Muscle layer of colon (tissue), 2 donors: ENCODE data around the gene FAM184A.

ENCODE experiments used
- H3K27ac ChIP-seq: one replicate; pipeline ENCODE4 v1.7.0; 2013; ENCODE audit warnings: low read depth, mild to moderate bottlenecking, low read length, moderate library complexity
- H3K27me3 ChIP-seq, 2 donors: one replicate each; pipeline ENCODE4 v1.7.0; 2013; ENCODE audit warnings: low read length in 2 of 2, mild to moderate bottlenecking in 2 of 2; ENCODE audit not compliant: insufficient read depth in 2 of 2, control insufficient read depth in 1 of 2
- H3K36me3 ChIP-seq: one replicate; pipeline ENCODE4 v1.7.0; 2013; ENCODE audit warnings: mild to moderate bottlenecking, low read length; ENCODE audit not compliant: insufficient read depth
- H3K4me1 ChIP-seq: one replicate; pipeline ENCODE4 v1.7.0; 2013; ENCODE audit warnings: mild to moderate bottlenecking, low read length; ENCODE audit not compliant: insufficient read depth
- H3K4me3 ChIP-seq, 2 donors: one replicate each; pipeline ENCODE4 v1.7.0; 2013; ENCODE audit warnings: low read length in 2 of 2, low read depth in 1 of 2, mild to moderate bottlenecking in 1 of 2, moderate library complexity in 1 of 2
- H3K9ac ChIP-seq: one replicate; pipeline ENCODE4 v1.7.0; 2013; ENCODE audit warnings: low read length
- H3K9me3 ChIP-seq: one replicate; pipeline ENCODE4 v1.7.0; 2013; ENCODE audit warnings: mild to moderate bottlenecking, low read length
- donor health status: abdominal sarcoma.
- donor health status: Adenocarcinoma of cecum.

The FAM184A gene

DNA sequence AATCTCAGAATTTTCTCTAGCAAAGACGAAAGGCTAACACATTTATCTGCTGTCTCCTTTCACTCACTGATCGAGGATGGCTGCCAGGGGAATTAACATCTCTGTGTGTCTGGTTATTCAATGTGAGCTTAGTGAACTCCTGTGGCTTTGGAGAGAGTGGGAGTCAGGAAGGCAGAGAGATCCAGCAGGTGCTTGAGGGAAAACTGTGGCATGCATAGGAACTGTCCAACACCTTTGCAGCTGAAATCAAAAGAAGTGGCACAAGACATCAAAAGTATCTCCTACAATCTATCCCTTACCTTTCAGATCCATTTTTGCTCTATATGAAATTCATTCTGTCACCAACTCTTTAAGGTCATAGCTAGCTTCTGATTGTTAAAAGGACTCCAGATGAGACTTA is 11.8 kb upstream of the FAM184A start:
- H3K27me3 ChIP-seq: no peaks in the 10 kb centered on the region
- H3K36me3 ChIP-seq: no peaks in the 10 kb centered on the region
- no peaks in the 10 kb centered on the region for H3K9me3 ChIP-seq
- no peak overlapping the region for H3K27ac ChIP-seq
- H3K4me1 ChIP-seq: no peaks in the 10 kb centered on the region
- no peak overlapping the region for H3K9ac ChIP-seq
- no peak overlapping the region for H3K4me3 ChIP-seq

DNA sequence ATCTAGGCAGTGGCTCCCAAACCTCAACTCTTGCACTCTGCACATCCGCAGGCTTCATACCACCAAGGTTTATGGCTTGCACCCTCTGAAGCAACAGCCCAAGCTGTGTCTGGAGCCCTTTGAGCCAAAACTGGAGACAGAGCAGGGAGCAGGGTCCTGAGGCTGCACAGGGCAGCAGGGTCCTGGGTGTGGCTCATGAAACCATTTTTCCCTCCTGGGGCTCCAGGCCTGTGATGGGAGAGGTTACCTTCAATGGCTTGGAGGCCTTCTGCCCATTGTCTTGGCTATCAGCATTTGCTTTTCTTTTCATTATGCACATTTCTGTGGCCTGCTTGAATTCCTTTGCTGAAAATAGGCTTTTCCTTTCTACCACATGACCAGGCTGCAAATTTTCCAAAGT is 6.3 kb upstream of the FAM184A start:
- Histone ChIP-seq H3K4me1 (no peaks in the 10 kb centered on the region), H3K9ac (no peak overlapping the region), H3K27me3 (no peaks in the 10 kb centered on the region), H3K9me3 (no peaks in the 10 kb centered on the region), H3K27ac (no peak overlapping the region), H3K4me3 (no peak overlapping the region), H3K36me3 (no peaks in the 10 kb centered on the region)

DNA sequence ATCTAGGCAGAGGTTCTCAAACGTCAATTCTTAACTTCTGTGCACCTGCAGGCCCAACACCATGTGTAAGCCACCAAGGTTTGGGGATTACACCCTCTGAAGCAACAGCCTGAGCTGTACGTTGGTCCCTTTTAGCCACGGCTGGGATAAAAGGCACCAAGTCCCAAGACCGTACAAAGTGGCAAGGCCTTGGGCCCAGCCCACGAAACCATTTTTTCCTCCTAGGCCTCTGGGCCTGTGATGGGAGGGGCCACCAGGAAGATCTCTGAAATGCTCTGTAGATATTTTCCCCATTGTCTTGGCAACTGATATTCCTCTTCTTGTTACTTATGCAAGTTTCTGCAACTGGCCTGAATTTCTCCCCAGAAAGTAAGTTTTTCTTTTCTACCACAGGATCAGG is 4.5 kb upstream of the FAM184A start:
- Histone ChIP-seq H3K9ac (no peak overlapping the region), H3K4me3 (no peak overlapping the region), H3K4me1 (no peaks in the 10 kb centered on the region), H3K27me3 (no peaks in the 10 kb centered on the region), H3K9me3 (no peaks in the 10 kb centered on the region), H3K27ac (no peak overlapping the region), H3K36me3 (no peaks in the 10 kb centered on the region)

DNA sequence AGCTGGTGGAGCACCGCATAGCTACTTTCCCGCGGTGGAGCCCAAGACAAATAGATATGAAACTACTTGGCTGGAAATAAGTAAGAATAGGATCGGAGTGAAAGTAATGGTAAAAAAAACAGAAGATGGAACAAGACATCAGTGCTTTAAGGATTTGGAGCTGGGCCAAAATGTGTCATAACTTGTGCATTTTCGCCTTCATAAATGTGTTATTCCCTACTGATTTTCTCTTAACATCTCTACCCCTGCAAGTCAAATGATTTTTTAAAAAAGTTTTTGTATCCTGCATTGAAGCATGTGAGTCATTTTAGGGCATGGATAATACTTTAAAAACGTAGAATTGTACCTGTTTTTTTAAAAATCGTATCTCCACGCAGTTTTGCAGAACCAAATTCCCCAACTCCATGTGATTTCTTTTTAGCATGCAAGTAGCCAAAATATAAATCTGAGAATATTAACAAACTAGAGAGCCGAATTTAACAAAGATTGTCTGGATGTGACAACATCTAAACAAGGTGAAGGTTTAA is 882 bp upstream of the FAM184A start:
- peak overlapping the region; percentile 58 to 69 for H3K4me3 ChIP-seq
- H3K36me3 ChIP-seq: no peaks in the 10 kb centered on the region
- H3K27ac ChIP-seq: peak overlapping the region; percentile 88
- H3K4me1 ChIP-seq: no peaks in the 10 kb centered on the region
- H3K27me3 ChIP-seq: no peaks in the 10 kb centered on the region
- H3K9me3 ChIP-seq: no peaks in the 10 kb centered on the region
- H3K9ac ChIP-seq: peak overlapping the region; percentile 83

DNA sequence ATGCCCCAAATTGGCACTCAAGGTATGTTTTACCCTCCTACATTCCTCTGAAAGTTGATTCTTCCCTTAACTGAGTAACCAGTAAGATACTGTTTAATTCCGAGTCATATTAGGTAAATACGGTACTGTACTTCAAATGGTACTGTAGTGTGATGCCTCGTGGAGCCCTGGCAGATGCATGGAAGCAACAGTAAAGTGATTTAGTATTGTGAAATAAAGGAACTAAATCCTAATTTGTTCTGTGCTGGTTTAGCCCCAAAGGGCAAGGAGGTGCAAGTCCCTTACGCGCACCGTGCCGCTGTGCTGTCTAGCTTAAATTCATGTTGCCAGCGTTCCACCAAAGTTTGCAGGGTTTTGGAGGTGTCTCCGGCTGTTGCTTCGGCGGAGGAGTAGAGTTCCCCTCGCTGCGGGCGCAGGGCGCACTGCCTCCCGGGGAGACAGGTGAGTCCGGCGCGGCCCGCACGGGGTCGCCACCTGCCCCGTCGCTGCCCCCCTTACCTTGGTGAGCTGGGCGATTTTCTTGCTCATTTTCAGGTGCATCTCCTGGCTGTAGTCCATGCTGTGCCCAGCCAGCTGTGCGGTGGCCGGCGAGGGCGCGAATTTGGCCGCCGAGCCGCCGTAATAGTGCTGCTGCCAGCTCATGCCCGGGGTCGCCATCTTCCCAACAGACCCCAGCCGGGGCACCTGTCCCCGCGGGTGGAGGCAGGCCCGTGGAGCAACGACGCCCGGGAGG is 655 bp downstream of the FAM184A start:
- no peaks in the 10 kb centered on the region for H3K9me3 ChIP-seq
- peak overlapping the region; percentile 58 to 69 for H3K4me3 ChIP-seq
- H3K36me3 ChIP-seq: no peaks in the 10 kb centered on the region
- H3K27me3 ChIP-seq: no peaks in the 10 kb centered on the region
- peaks cover 7% of the 10 kb centered on the region for H3K4me1 ChIP-seq
- H3K9ac ChIP-seq: no peak overlapping the region
- peak overlapping the region; percentile 84 for H3K27ac ChIP-seq

DNA sequence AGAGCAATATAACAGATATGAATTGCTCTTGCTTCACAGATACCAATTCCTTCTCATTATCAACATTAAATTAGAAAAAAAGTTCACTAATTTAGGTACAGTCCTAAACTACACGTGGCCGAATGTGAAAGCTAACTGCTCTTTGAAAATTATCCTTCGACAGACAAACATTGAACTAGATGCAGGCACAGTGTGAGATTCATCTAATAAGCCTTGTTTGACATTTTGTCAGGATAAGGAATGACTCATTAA is 1.1 kb downstream of the FAM184A start:
- Histone ChIP-seq H3K27ac (peak overlapping the region; percentile 16), H3K9ac (no peak overlapping the region), H3K36me3 (no peaks in the 10 kb centered on the region), H3K4me1 (peaks cover 7% of the 10 kb centered on the region), H3K27me3 (no peaks in the 10 kb centered on the region), H3K9me3 (no peaks in the 10 kb centered on the region), H3K4me3 (peak overlapping the region; percentile 58 to 69)

DNA sequence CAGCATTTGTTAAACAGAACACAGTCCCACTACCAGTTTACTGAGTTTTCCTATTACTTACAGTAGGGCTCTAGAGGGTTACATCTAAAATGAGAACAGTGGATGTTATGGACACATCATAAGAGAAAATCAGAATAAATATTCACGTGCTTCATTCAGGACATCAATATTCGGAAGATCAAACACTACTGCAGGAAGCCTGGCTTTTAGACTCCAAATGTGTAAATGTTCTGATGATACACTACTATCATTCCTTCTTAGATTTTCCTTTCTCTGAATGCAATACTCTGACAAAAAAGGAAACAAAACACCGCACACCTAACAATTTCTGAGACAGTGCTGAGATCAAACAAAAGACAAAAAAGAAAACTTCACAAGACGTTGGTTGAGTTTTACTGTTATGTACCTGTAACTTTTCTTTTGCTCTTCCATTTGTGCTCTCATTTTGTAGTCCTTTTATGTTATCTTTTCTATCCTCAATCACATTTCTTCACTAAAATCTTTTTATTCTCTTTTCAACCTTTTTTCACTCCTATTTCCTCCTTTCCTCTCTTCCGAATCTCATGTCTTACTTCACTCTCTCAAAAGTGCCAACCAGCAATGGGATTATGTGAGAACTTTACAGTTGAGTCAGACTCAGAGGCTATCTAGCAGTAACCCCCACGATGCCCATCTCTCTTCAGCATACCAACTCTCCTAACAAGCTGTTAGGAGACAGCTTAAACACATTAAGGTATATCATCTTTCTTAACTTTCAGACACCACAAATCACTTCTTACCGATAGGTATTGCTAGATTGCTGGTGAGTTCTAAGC is 1.7 kb downstream of the FAM184A start:
- Histone ChIP-seq H3K9ac (no peak overlapping the region), H3K4me1 (peaks cover 7% of the 10 kb centered on the region), H3K27me3 (no peaks in the 10 kb centered on the region), H3K27ac (peak overlapping the region; percentile 16), H3K9me3 (no peaks in the 10 kb centered on the region), H3K36me3 (no peaks in the 10 kb centered on the region), H3K4me3 (peak overlapping the region in 1 of 2 donors; percentile 69)

DNA sequence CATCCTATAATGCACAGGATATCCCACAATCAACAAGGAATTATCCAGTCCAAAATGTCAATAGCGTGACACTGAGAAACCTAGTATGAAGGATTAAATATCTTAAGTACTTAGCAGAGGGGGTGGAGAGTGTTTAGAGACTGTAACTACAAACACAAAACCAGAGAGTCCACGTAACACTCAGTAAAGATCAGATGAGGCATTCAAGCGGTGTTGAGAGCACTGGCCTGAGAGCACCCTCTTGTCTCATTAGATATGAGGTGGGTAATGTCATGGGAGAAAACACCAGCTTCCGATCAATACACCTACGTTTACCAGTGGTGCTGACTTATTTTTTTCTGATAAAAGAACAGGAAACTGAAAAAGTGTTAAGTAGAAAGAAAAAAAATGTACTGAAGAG is 2.3 kb downstream of the FAM184A start:
- no peak overlapping the region for H3K27ac ChIP-seq
- H3K36me3 ChIP-seq: no peaks in the 10 kb centered on the region
- H3K9me3 ChIP-seq: no peaks in the 10 kb centered on the region
- peaks cover 7% of the 10 kb centered on the region for H3K4me1 ChIP-seq
- H3K9ac ChIP-seq: no peak overlapping the region
- H3K4me3 ChIP-seq: no peak overlapping the region
- H3K27me3 ChIP-seq: no peaks in the 10 kb centered on the region

DNA sequence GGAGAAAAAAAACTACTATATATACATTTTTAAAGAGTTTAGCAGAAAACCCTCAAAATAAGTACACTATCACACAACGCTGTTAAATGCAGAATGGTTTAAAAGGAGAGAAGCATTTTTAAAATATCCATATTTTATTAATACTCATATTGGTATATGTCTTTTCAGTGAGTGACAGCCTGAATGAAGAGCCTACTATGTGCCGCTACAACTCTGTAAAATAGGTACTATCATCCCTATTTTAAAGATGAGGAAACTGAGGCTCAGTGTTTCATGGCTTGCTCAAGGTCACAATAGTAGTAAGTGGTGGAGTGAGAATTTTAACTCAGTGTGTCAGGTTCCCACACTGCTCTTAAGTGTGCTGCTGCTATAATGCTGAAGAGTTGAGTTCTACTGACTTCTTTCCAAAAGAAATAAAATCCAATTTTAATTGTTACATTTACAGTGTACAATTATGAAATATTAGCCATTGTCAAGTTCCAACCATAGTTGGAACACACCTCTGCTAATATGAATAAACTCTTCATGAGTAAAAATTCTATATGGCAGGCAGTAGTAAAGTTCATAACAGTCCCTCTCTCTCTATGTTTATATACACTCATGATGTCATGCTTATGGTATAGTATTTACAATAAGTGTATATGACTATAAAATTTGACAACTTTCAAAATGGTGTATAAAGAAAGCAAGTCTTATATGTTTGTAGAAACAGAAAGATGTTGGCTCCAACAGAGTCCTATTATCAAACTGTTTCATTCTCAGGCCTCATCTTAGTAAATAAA is 3.1 kb downstream of the FAM184A start:
- Histone ChIP-seq H3K9ac (no peak overlapping the region), H3K27ac (no peak overlapping the region), H3K4me1 (peaks cover 7% of the 10 kb centered on the region), H3K27me3 (no peaks in the 10 kb centered on the region), H3K4me3 (no peak overlapping the region), H3K9me3 (no peaks in the 10 kb centered on the region), H3K36me3 (no peaks in the 10 kb centered on the region)

DNA sequence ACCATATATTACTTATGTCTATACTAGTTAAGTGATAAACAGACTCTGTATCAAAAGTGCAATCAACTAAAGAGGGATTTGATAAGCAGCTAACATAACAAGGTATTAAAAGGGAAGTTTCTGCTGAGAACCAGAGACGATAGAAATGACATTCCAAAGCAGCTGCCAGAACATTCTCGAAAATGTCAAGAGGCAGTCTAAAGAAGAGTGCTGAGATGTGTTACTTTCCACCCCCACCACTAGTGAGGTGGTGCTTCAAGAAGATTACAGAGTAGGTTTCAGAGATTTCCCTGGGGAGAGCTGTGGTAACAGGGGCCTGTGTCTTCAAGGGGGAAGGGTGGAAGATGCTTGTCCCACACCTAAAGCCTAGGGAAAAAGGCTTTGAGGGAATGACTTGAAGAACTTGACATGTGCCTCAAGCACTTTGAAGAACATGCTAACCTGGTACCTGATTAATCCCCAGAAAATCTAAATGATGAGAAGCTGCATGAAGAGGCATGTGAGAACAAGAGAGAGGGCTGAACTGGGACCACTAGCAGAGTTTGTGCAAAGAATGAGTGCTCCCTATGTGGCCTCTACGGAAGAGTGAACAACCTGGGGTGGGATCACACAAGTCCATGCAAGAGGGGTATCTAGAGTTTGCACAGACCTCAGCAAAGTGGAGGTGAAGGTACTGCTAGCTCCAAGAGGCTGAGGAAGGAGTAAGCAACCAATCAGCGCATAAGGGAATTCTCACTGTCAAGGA is 5.0 kb downstream of the FAM184A start:
- Histone ChIP-seq H3K36me3 (no peaks in the 10 kb centered on the region), H3K9me3 (no peaks in the 10 kb centered on the region), H3K4me3 (no peak overlapping the region), H3K9ac (no peak overlapping the region), H3K4me1 (peaks cover 7% of the 10 kb centered on the region), H3K27me3 (no peaks in the 10 kb centered on the region), H3K27ac (no peak overlapping the region)

DNA sequence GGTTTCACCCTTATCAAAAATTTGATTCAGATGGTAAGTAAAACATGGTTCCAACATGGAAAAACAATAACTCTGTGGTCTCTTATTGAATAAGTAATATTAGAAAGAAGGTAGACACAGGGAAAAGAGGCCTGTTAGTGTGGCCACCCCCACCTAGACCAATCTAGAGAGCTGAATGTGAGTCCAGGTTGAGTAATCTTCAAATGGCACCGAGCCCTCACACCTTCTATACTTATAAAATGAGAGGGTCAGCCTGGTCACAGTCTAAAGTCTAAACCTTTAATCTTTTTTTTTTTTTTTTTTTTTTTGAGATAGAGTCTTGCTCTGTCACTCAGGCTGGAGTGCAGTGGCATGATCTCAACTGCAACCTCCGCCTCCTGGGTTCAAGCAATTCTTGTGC is 6.9 kb downstream of the FAM184A start:
- no peaks in the 10 kb centered on the region for H3K36me3 ChIP-seq
- no peaks in the 10 kb centered on the region for H3K27me3 ChIP-seq
- H3K4me3 ChIP-seq: no peak overlapping the region
- no peak overlapping the region for H3K9ac ChIP-seq
- H3K9me3 ChIP-seq: no peaks in the 10 kb centered on the region
- peaks cover 7% of the 10 kb centered on the region for H3K4me1 ChIP-seq
- H3K27ac ChIP-seq: no peak overlapping the region
